Fibroblast of the conjunctiva (primary cell): ENCODE measurements around the gene SLC66A3.

Experiments used
- DNase-seq: peaks from one replicate; pipeline ENCODE4 v3.0.0-alpha.2; 2010; ENCODE audit warnings: low read depth

The SLC66A3 gene

GRCh38 chr2:11155381-11156035 is at the start of gene SLC66A3:
SLC66A3 (plus strand) TSS chr2:11155467; CDS start chr2:11155547, 80 bp downstream.
- DNase-seq: no peak

DNA sequence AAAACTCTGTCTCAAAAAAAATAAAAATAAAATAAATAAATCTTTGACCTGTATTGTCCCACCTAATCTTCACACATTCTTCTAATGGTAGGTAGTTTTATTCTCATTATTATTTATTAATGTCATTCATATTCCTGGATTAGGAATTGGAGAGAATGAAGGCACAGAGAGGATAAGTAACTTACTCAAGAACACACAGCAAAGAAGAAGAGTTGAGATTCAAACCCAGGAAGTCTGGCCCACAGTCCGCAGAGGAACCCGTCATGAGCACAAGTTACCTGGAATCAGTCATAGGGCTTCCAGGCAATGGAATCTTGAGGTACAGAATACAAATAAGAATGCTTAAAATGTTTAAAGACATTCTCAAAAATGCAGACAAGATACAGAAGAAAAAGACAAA is 46.3 kb upstream of the SLC66A3 start:
- no peak for DNase-seq

GRCh38 chr2:11112870-11113428 is 42.3 kb upstream of the SLC66A3 start:
- no peak for DNase-seq

DNA sequence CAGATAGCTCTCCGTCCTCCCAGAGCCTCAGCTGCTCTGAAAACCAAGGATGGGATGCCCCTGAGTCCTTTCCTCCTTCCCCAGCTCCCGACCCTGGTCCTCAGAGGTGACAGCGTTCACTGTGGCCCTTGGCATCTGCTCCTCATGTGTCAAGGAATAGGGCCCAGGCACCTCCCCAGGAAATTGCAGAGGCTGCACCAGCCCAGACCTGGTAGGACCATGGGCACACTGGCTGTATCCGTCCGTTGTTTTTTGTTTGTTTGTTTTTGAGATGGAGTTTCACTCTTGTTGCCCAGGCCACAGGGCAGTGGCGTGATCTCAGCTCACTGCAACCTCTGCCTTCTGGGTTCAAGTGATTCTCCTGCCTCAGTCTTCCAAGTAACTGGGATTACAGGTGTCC is 37.5 kb upstream of the SLC66A3 start:
- no peak for DNase-seq

DNA sequence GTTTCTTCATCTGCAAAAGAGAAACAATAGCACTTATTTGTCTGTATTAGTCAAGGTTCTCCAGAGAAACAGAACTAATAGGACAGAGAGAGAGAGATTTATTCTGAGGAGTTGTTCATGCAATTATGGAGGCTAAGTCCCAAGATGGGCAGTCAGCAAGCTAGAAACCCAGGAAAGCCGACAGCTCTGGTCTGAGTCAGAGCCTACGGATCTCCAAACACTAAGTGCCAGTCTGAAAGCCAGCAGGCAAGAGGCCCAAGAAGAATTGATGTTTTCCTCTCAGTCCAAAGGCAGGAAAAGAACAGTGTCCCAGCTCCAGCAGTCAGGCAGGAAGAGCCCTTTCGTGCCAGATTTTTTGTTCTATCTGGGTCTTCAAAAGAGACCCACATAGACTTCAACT is 36.5 kb upstream of the SLC66A3 start:
- no peak for DNase-seq

GRCh38 chr2:11121099-11121822 is 34.0 kb upstream of the SLC66A3 start:
- DNase-seq: no peak

GRCh38 chr2:11121823-11122155 is 33.5 kb upstream of the SLC66A3 start:
- DNase-seq: no peak

DNA sequence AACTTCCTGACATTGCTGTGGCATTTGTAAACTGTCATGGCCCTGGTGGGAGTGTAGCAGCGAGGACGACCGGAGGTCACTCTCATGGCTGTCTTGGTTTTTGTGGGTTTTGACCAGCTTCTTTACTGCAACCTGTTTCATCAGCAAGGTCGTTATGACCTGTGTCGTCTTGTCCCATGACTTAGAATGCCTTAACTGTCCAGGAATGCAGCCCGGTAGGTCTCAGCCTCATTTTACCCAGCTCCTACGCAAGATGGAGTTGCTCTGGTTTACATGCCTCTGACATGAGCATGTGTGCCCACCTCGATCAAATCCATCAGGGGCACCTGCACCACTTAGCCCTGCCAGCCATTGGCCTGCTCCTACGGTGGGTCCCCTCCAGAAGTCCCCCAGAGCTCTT is 32.9 kb upstream of the SLC66A3 start:
- DNase-seq: no peak

- DNase-seq: no peak
These were observed 32.1 kb upstream of the SLC66A3 start for GRCh38 chr2:11123001-11123809.

DNA sequence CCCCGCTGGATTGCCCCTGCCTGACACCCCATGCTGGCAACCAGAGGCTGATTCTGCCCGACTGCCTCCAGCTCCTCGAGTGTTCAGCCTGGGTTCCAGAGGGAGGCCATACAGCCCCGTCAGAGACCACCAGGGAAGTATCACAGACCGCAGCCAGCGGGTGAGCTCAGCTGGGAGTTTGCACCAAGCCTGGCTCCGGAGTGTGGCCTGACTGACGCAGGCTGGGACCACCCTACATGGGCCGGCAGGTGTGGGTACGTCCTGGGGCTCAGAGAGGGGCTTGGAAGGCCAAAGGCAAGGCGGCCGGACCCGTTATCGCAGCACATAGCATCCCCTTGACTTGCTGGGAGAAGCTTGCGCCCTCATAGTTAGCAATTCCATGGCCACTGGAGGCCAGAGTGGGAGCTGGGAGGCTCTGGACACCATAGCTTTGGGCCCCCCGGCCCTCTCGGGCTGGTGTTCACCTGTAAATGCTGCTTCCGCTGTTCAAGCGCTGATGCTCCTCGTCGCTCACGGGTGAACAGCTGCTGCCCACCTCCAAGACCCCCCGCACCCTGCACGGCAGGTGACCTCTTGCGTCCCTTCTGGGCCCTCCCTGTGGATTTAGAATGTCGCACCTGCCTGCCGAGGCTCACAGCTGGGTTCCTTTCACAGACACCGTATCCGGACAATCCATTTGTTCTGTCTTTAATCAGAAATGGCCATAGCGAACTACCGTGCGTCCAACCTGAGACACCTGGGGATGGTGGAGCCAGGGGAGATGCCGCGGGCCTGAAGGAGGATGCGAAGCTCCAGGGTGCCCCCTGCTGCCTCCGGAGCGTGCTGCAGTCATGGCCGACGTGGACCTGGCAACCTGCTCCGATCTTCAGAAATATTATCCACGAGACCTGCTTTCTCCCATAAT is 31.2 kb upstream of the SLC66A3 start:
- peak; percentile 10 for DNase-seq

DNA sequence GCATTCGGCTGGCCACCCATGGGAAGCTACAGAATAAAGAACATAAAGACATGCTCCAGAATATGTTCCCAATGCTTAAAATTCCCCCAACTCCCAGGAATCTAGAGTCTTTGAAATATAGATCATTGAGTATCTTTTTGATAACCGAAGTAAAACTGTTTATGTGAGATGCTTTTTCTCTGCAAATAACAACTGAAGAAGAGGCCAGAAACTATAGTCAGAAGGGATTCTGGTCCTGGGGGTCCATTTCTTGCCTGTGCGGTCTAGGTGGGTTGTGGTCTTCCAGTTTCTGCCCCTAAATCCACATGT is 30.6 kb upstream of the SLC66A3 start:
- DNase-seq: no peak

DNA sequence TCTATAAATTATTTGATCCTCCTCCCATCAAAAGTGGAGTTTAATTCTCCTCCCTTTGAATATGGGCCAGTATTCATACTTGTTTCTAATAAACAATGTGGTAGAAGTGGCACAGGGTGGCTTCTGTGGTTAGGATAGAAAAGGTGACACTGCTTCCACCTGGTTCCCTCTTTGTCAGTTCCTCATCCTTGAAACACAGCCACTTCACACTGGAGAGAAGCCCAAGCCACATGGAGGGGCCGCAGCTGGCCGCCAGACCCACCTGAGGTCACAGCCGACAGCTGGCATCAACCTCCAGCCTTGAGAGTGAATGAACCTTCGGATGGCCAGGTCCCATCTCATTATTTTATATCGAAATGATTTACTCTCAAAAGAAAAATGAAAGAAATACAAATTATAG is 27.5 kb upstream of the SLC66A3 start:
- no peak for DNase-seq

GRCh38 chr2:11128243-11128951 is 26.9 kb upstream of the SLC66A3 start:
- no peak for DNase-seq

- no peak for DNase-seq
These were observed 25.4 kb upstream of the SLC66A3 start for GRCh38 chr2:11129598-11130449.

GRCh38 chr2:11131166-11131920 is 23.9 kb upstream of the SLC66A3 start:
- no peak for DNase-seq

- no peak for DNase-seq
These were observed 23.1 kb upstream of the SLC66A3 start for GRCh38 chr2:11132036-11132671.

- no peak for DNase-seq
These were observed 21.9 kb upstream of the SLC66A3 start for GRCh38 chr2:11133238-11133935.

- DNase-seq: no peak
These were observed 21.3 kb upstream of the SLC66A3 start for GRCh38 chr2:11133936-11134320.
